KMS-11 (cell line): Measurements from ENCODE around the gene MYO3A.

ENCODE experiments used
- H2AFZ ChIP-seq: fragments of 200-600 bp; sonication (generic); 2 replicates; pipeline ENCODE4 v1.6.1; 2016; ENCODE audit warnings: antibody characterized with exemption, mixed run types, low read depth
- H3K27ac ChIP-seq: fragments of 200-600 bp; sonication (generic); 2 replicates; pipeline ENCODE4 v1.6.1; 2016; ENCODE audit warnings: mild to moderate bottlenecking, mixed run types
- H3K27me3 ChIP-seq: fragments of 200-600 bp; sonication (generic); 2 replicates; pipeline ENCODE4 v1.6.1; 2017; ENCODE audit warnings: mild to moderate bottlenecking, low read depth, mixed run types, moderate library complexity; ENCODE audit not compliant: insufficient read depth
- H3K36me3 ChIP-seq: fragments of 200-600 bp; sonication (generic); 2 replicates; pipeline ENCODE4 v1.6.1; 2017; ENCODE audit warnings: mild to moderate bottlenecking, mixed run types; ENCODE audit not compliant: insufficient read depth
- H3K4me1 ChIP-seq: fragments of 200-600 bp; sonication (generic); 2 replicates; pipeline ENCODE4 v1.6.1; 2016; ENCODE audit warnings: mild to moderate bottlenecking, low read depth, mixed run types; ENCODE audit not compliant: poor library complexity, severe bottlenecking
- H3K4me2 ChIP-seq: fragments of 200-600 bp; sonication (generic); 2 replicates; pipeline ENCODE4 v1.7.0; 2016; ENCODE audit warnings: mild to moderate bottlenecking, mixed run types
- H3K4me3 ChIP-seq: fragments of 200-600 bp; sonication (generic); IDR thresholded peaks from 2 replicates; pipeline ENCODE4 v1.6.1; 2017; ENCODE audit warnings: low read depth, low read length, mixed read lengths; ENCODE audit not compliant: insufficient read depth
- H3K79me2 ChIP-seq: fragments of 200-600 bp; sonication (generic); 2 replicates; pipeline ENCODE4 v1.6.1; 2016; ENCODE audit warnings: low read depth, mixed run types; ENCODE audit not compliant: insufficient read depth
- H3K9ac ChIP-seq: fragments of 200-600 bp; sonication (generic); 2 replicates; pipeline ENCODE4 v1.6.1; 2016; ENCODE audit warnings: mild to moderate bottlenecking, mixed run types
- H4K20me1 ChIP-seq: fragments of 200-600 bp; sonication (generic); 2 replicates; pipeline ENCODE4 v1.6.1; 2016; ENCODE audit warnings: mild to moderate bottlenecking, mixed run types; ENCODE audit not compliant: insufficient read depth
- CTCF ChIP-seq: fragments of 200-600 bp; sonication (generic); conservative IDR thresholded peaks from 2 replicates; pipeline ENCODE4 v1.6.1; 2017; ENCODE audit warnings: low read depth, mild to moderate bottlenecking, antibody characterized with exemption, low read length, moderate library complexity, mixed read lengths

Gene MYO3A

GRCh38 chr10:26215935-26216584 lies 282.0 kb downstream of the MYO3A start:
- Histone ChIP-seq H3K27me3 (no peaks in the 10 kb centered on the region), H3K4me2 (no peak overlapping the region)

GRCh38 chr10:26216585-26217395 lies 282.8 kb downstream of the MYO3A start, which contains the start of gene GAD2:
Gene GAD2, plus strand, starts transcription at chr10:26216774. Its CDS starts 36 bp downstream, at chr10:26216810.
- no peak within 1 kb of the TSS for H2AFZ ChIP-seq
- H3K36me3 ChIP-seq, result no peaks in the 10 kb centered on the region
- H3K4me3 ChIP-seq, result no peak within 1 kb of the TSS
- no peaks in the 10 kb centered on the region for H3K79me2 ChIP-seq
- no peak within 1 kb of the TSS for H3K27ac ChIP-seq
- H3K4me2 ChIP-seq, result no peak within 1 kb of the TSS
- no peak for TF ChIP-seq CTCF
- H4K20me1 ChIP-seq, result no peaks in the 10 kb centered on the region
- H3K4me1 ChIP-seq, result no peaks in the 10 kb centered on the region
- H3K27me3 ChIP-seq, result no peaks in the 10 kb centered on the region
- H3K9ac ChIP-seq, result no peak within 1 kb of the TSS

More at GRCh38 chr10:26215935-26216584, 282.0 kb downstream of the MYO3A start:
- Histone ChIP-seq H3K79me2 (no peaks in the 10 kb centered on the region), H3K4me1 (no peaks in the 10 kb centered on the region), H2AFZ (no peak overlapping the region), H3K36me3 (no peaks in the 10 kb centered on the region), H3K9ac (no peak overlapping the region), H3K4me3 (no peak overlapping the region), H3K27ac (no peak overlapping the region), H4K20me1 (no peaks in the 10 kb centered on the region)
- no peak for TF ChIP-seq CTCF

- H3K79me2 ChIP-seq, result no peaks in the 10 kb centered on the region
- no peaks in the 10 kb centered on the region for H3K27me3 ChIP-seq
- no peaks in the 10 kb centered on the region for H3K4me1 ChIP-seq
- H2AFZ ChIP-seq, result no peak overlapping the region
- no peak for TF ChIP-seq CTCF
- H3K27ac ChIP-seq, result no peak overlapping the region
- H3K4me2 ChIP-seq, result no peak overlapping the region
- H3K4me3 ChIP-seq, result no peak overlapping the region
- no peaks in the 10 kb centered on the region for H4K20me1 ChIP-seq
- no peak overlapping the region for H3K9ac ChIP-seq
- no peaks in the 10 kb centered on the region for H3K36me3 ChIP-seq
Observed at GRCh38 chr10:26217396-26218086, 283.5 kb downstream of the MYO3A start.

- H3K79me2 ChIP-seq, result no peaks in the 10 kb centered on the region
- H3K27ac ChIP-seq, result no peak overlapping the region
- H3K4me1 ChIP-seq, result no peaks in the 10 kb centered on the region
- no peaks in the 10 kb centered on the region for H3K27me3 ChIP-seq
- H3K4me2 ChIP-seq, result no peak overlapping the region
- no peak for TF ChIP-seq CTCF
- H3K9ac ChIP-seq, result no peak overlapping the region
- no peaks in the 10 kb centered on the region for H3K36me3 ChIP-seq
- H4K20me1 ChIP-seq, result no peaks in the 10 kb centered on the region
- no peak overlapping the region for H3K4me3 ChIP-seq
- H2AFZ ChIP-seq, result no peak overlapping the region
Observed at GRCh38 chr10:26219676-26220075, 285.6 kb downstream of the MYO3A start.
